ENCODE data around the gene HECW1.

The HECW1 gene

DNA sequence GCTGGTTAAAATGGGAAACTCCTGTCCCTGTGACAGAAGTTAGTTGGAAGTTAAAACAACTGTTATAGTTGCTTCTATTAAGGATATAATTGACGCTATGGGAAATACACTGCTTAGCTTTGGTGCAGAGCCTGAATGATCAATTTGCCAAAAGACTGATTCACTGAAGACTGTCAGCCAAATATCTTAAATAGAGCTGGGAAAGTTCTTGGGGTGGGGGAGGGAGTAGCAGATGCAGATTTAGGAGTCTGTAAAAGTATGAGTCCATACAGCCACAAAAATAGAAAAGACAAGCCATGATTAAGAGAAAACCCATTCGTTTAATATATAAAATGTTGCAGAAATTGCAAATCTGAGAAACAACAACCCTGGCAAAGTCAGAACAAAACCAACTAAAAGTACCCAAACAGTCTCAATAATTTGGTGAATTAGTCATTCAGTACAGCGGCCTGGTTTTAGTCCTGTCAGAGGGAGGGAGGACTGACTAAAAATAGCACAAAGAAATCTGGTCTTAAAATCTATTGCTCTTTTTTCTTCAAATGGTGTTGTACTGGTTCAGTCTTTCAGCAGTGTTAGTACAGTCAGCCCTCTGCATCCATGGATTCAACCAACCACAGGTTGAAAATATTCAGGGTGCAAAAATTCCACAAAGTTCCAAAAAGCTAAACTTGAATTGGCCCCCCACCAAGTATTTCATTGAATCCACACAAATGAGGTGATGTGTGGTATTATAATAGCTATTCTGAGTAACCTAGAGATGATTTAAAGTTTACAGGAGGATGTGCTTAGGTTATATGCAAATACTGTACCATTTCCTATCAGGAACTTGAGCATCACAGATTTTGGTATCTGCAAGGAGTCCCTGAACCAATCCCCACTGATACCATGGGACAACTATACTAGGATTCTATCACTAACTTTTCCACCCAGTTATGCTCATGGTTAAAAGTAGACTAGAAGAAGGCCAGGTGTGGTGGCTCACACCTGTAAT, 500.4 kb downstream of the HECW1 start:
- in situ Hi-C loops (cut with HindIII; ENCODE audit: low pct_ligation_motif_present, low pct_unique_long_range_greater_than_20kb, low sequenced_read_pairs): no loop called here
- DNase-seq: no peak
